Raji (cell line): Measurements from ENCODE around the gene EHHADH.

Experiments
- POLR2A ChIP-seq: IDR thresholded peaks from 2 replicates; pipeline ENCODE4 v1.6.1; 2011; ENCODE audit warnings: low read depth, low read length, control low read depth; ENCODE audit not compliant: insufficient read depth

EHHADH gene

DNA sequence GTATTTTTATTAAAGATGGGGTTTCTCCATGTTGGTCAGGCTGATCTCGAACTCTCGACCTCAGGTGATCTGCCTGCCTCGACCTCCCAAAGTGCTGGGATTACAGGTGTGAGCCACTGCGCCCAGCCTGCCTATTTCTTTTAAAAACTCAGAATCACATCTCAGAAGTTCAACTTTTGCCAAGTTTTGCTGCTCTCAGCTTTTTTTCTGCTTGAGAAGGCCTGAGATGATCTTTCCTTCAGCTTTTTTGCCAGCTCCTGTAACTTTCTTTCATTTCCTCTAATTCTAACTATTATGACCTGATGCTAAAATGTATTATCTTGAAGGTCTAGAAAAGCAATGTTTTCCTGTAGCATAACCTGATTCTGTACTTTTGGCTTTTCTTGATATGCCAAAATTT lies 9.6 kb upstream of the EHHADH start:
- TF ChIP-seq POLR2A = no peak

- no peak for TF ChIP-seq POLR2A
Measured at GRCh38 chr3:185257334-185257733, 3.5 kb upstream of the EHHADH start.

GRCh38 chr3:185254799-185255198 lies 950 bp upstream of the EHHADH start:
- TF ChIP-seq POLR2A = no peak

GRCh38 chr3:185251272-185251671 lies 2.6 kb downstream of the EHHADH start:
- no peak for TF ChIP-seq POLR2A

DNA sequence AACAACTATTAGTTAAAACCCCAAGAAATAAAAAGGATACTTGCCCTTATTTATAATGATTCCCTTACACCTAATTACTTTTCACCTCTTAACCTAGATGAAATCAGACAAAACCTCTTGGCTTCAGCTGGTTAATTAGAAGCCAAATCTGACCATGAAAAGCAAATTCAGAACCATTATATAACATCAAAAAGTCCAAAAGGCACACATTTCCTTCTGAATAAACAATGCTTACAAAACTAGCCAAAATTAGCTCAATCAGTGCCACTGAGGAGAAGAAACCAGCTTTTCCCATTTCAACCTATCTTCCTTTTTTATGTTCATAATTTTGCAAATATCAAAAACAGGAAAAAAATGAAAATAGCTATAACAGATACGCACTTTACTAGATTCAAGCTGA lies 3.2 kb downstream of the EHHADH start:
- TF ChIP-seq POLR2A = no peak

DNA sequence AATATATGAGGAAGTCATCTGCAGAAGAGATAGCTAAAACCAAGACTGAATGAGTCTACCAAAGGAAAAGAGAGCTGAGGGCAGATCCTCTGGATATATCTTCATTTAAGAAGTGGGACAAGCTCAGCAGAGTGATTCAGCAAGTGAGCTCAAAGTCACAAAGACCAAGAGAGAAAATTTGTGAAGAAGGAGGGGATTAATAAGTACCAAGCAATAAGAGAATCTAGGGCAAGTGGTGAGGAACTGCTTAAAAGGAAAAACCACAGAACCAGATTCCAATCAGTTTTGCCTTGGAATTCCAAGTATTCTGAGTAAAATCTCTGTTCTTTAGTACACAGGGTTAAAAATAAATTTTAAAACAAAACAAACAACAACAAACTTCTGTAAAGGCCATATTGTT lies 3.6 kb downstream of the EHHADH start:
- TF ChIP-seq POLR2A = no peak

- TF ChIP-seq POLR2A = no peak
Measured at GRCh38 chr3:185242642-185243041, 11.2 kb downstream of the EHHADH start.

DNA sequence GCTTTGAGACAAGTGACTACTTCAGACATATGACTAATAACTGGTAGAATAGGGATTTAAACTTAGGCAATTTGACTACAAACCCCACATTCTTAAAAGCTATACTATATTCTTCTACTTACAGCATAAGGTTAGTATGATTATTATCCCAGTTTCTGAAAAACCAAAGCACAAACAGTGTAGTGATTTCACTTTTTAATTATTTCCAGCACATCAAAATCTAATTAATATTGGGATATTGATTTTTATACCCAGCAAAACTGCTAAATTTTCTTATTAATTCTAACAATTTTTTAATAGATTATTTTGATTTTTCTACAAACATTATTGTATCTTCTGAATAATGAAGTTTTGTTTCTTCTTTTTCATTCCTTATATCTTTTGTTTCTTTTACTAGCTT lies 16.9 kb downstream of the EHHADH start:
- no peak for TF ChIP-seq POLR2A

DNA sequence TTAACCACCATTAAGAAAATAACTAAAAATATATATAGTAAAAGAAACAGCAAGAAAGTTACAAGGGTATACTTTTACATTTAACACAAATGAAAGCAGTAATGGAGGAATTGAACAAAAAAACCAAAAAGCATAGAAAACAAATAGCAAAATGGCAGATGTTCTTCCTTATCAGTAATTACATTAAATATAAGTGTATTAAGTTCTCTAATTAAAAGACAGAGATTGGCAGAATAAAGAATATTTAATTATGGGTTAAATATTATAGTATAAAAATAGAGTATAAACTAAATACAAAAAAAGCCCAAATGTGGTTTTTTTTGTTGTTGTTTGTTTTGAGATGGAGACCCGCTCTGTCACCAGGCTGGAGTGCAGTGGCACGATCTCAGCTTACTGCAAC lies 20.5 kb downstream of the EHHADH start:
- no peak for TF ChIP-seq POLR2A

GRCh38 chr3:185225523-185225922 lies 28.3 kb downstream of the EHHADH start:
- no peak for TF ChIP-seq POLR2A

DNA sequence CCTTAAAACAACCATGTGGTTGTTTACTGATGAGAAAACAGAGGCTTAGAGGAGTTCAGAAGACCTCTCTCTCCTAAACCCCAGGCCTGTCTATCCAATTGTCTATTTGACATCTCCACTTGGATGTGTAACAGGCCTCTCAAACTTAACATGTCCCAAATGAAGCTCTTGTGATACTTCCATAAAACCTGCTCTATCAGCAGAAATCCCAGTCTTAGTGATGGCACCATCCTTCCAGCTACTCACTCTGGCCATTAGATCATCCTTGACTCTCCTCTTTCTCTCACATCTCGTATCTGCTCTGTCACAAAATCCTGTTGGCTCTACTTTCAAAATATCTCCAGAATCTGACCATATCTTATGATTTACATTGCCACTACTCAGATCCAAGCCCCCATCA lies 28.8 kb downstream of the EHHADH start:
- no peak for TF ChIP-seq POLR2A

DNA sequence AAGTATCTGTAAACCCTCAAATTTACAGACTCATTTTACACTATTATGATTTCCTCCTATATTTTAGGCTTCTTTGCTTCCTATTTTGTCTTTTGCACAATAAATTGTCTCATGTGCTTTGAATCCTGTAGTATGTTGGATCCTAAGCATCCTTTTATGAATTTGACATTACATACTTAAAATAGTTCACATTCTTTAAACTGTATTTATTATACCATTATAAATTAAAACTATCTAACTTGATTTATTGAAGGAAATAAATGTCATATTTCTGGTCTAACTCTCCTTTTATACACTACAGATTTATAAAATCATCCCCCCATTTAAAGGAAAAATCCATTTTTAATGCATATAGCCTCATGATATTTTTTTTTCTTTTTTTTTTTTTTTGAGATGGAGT lies 32.6 kb downstream of the EHHADH start:
- no peak for TF ChIP-seq POLR2A

DNA sequence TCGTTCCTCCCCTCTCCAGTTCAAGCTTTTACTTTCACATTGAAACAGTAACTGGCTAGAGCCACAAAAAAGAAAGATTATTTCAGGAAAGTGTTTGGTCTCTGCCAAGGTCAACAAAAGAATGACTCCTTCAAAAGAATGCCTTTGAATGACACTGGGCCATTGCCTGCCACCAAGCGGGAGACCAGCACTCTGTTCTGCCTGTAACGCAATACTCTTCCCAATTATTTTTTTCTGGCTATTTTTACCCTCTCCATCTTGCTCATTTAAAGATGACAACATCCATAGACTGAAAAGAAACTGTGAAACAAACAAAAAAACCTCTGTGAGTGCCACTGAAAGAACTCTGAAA lies 37.3 kb downstream of the EHHADH start:
- no peak for TF ChIP-seq POLR2A

DNA sequence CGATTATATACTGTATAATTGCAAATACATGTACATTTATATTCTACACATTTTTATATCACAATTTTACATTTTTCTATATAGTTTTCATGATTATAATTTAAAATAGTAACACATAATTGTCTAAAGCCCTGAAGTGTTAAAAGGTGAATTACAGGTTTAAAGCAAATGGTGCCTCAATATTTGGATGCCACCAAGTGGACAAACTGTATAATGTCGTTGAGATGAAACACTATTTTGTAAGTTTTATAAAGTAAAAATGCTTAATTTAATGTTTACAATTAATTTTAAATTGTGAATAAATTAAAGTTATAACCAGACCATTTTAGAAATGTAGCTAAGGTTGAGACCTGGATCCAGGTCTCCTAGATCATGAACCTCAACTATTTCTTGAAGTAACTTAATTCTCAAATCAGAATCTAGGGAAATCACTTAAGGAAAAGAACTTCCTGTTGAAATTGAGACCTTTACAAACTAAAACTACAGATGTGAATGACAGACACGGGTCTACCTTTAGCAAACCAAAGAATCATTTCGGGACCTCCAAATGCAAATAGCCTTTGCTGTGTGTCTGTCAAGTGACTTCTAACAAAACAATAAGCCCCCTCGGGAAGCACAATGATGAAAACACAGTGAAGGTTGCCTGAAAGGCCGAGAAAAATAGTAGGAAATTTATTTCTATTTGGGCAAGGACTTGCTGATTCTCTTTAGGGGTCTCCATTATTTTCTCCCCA lies 37.8 kb downstream of the EHHADH start:
- no peak for TF ChIP-seq POLR2A

- TF ChIP-seq POLR2A = no peak
Measured at GRCh38 chr3:185212559-185212958, 41.3 kb downstream of the EHHADH start.

DNA sequence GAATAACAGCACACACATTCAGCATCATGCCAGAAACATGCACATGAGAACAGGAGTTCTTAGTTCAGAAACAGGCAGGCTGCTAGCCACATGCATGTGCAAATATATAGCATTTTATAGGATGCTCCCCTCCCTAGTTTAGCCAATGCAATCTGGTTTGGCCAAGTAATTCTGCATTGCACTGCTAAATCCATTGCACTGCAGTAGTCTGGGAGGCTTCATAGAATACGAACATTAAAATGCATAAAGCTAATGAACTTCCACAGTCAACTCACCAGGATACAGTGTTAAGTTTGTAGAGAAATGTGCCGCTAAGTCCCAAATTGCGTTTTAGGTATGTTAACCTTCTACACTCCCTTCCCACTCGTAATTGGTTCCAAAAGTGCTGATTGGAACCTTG lies 41.8 kb downstream of the EHHADH start:
- TF ChIP-seq POLR2A = no peak

DNA sequence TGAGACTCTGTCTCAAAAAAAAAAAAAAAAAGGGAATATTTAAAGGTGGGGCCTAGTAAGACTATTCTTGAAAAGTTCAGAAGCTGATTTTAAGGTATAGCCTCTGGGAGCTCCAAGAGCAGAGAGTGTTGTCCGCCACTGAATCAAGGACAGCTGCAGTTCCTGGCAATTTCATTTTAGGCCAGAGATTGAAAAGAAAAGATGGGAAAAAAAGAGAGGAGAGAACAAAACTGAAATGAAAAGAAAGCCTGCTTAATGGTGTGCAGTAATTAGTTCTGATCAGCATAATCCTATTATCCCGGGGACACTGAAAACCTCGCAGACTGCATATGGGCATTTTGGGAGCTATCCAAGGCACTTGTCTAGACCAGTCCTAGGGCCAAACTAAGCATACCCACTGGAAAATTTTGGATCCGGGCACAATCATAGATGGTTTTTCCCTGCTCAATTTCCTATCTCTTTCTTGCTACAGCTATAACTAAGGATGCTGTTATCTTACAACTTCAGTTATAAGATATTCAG lies 43.2 kb downstream of the EHHADH start:
- TF ChIP-seq POLR2A = no peak
